ENCODE data around the gene CNGB1.

GRCh38 chr16:57870753-57871454 is 100.0 kb downstream of the CNGB1 start:
- TF ChIP-seq CTCF (IDR thresholded peaks at IDR 0.05; ENCODE audit: borderline replicate concordance, extremely low read depth, low read length, poor library complexity, severe bottlenecking): no peak
- TF ChIP-seq EZH2 (IDR thresholded peaks at IDR 0.05; ENCODE audit: borderline replicate concordance, low read depth, low read length, severe bottlenecking): no peak

Measured in DND-41 (cell line).